Activated effector memory CD4-positive, alpha-beta T cell treated with anti-CD3 and anti-CD28 coated beads, Interleukin-2, amount 50 U/mL, for 16 hours (primary cell): Measurements from ENCODE around the gene SEC16B.

ENCODE experiments used
- DNase-seq: peaks from one replicate; pipeline ENCODE4 v3.0.0-alpha.2; 2020

SEC16B gene

DNA sequence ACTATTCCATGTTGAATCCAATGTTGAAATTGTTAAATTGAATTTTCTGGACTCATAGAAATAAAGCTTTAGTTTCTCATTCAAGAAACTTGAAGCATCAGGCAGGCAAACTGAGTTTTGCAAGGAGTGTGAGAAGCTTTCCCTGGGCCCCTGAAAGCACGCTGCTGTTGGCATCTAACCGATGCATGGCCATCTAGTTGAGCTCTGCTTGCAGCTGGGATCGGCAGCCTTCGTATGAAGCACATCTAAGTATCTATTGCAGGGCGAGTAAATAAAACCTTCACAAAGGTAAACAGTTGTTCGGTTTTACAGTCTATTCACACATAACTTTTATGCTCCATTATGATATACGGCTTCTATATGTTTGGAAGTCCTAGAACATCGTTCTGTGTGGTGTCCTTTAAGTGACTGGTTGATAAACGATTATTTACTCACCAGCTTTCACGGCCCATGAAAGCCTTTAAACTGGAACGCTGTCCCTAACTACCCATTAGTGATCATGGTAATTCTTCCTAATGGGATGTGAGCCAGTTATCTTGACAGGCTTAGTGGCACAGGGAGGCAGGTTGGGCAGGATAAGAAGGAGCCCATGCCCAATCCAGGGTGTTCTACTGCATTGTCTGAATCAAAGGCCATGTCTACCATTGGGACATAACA, 71.7 kb downstream of the SEC16B start:
- DNase-seq, result no peak

GRCh38 chr1:177897281-177897997, 72.4 kb downstream of the SEC16B start:
- DNase-seq, result no peak
